ENCODE measurements around the gene IRAK4.

Gene IRAK4

DNA sequence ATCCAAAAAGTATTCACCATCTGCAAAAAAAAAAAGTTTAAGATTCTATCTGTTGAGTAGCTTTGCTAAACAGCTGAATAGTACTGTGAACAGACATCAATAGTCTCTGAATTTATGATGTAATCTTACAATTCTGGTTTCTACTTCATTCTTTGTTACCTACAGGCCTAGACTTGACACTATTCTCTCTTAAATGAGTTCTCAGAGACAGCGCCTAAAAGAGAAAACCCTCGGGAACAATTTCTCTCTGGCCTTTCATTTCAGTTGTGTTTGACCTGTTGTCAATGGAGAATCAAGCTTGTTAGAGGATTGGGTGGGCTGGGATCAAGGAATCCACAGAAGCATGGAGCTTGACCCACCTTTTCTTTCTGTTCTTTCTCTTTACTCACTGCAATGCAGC, 53.3 kb downstream of the IRAK4 start:
- H3K9me3 ChIP-seq (ENCODE audit: control insufficient read depth, low read length): no peaks in the 10 kb centered on the region
- DNase-seq (ENCODE audit: low read depth): no peak
- no peaks in the 10 kb centered on the region for H3K27me3 ChIP-seq (replicated peaks; ENCODE audit: control insufficient read depth, insufficient read depth, low read length)
- H3K36me3 ChIP-seq (ENCODE audit: control insufficient read depth, insufficient read depth, low read length, severe bottlenecking): no peaks in the 10 kb centered on the region
- H3K4me1 ChIP-seq (ENCODE audit: control insufficient read depth, insufficient read depth, low read length): peaks cover 6% of the 10 kb centered on the region
- no peak overlapping the region for H3K9ac ChIP-seq (ENCODE audit: low read length)
- no peak overlapping the region for H3K4me3 ChIP-seq (ENCODE audit: low read length)

DNA sequence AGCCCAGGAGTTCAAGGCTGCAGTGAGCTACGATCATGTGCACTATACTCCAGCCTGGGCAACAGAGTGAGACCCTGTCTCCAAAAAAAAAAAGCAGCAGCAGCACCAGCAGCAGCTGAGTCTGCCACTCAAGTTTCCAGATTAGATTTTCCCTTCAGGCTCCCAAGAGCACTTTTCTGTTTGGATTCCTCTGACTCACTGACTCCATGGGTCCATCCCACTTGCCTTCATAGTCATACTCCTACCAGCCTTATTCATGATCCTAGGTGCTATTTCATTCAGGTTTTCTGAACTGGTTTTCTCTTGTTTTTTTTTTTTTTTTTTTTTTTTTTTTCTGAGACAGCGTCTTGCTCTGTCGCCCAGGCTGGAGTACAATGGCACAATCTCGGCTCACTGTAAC, 54.2 kb downstream of the IRAK4 start:
- H3K27me3 ChIP-seq (replicated peaks; ENCODE audit: control insufficient read depth, insufficient read depth, low read length): no peaks in the 10 kb centered on the region
- DNase-seq (ENCODE audit: low read depth): no peak
- H3K36me3 ChIP-seq (ENCODE audit: control insufficient read depth, insufficient read depth, low read length, severe bottlenecking): no peaks in the 10 kb centered on the region
- no peak overlapping the region for H3K9ac ChIP-seq (ENCODE audit: low read length)
- no peak overlapping the region for H3K4me3 ChIP-seq (ENCODE audit: low read length)
- no peaks in the 10 kb centered on the region for H3K9me3 ChIP-seq (ENCODE audit: control insufficient read depth, low read length)
- H3K4me1 ChIP-seq (ENCODE audit: control insufficient read depth, insufficient read depth, low read length): no peaks in the 10 kb centered on the region

DNA sequence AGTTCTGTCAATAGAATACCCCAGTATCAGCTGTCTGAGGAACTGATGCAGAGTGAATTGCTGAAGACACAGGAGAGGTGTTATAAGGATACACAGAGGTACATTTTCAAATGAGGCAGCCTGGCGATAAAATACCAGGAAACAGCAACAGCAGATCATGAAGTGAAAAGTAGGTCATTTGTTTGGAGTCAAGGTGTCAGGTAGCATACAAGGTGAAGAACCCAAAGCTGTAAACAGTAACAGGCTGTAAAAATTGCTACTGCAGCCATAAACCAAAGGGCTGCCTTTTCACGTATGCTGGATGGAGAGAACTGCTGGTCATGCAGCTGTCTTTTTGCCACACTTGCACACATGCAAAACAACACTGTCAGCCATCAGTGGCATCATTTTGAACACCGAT, 56.7 kb downstream of the IRAK4 start:
- no peak overlapping the region for H3K4me3 ChIP-seq (ENCODE audit: low read length)
- no peaks in the 10 kb centered on the region for H3K9me3 ChIP-seq (ENCODE audit: control insufficient read depth, low read length)
- no peaks in the 10 kb centered on the region for H3K4me1 ChIP-seq (ENCODE audit: control insufficient read depth, insufficient read depth, low read length)
- H3K9ac ChIP-seq (ENCODE audit: low read length): no peak overlapping the region
- H3K27me3 ChIP-seq (replicated peaks; ENCODE audit: control insufficient read depth, insufficient read depth, low read length): no peaks in the 10 kb centered on the region
- no peak for DNase-seq (ENCODE audit: low read depth)
- H3K36me3 ChIP-seq (ENCODE audit: control insufficient read depth, insufficient read depth, low read length, severe bottlenecking): no peaks in the 10 kb centered on the region

DNA sequence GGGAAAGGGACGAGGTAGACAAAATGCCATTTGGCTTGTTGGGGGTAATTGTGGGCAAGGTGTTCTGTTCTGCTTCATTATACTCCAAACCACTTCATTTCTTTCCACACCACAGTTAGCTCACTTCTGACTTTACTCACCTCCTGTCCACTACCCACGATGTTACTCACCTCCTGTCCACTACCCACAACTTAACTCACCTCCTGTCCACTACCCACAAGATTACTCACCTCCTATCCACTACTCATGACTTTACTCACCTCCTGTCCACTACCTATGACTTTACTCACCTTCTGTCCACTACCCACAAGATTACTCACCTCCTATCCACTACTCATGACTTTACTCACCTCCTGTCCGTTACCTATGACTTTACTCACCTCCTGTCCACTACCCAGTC, 57.4 kb downstream of the IRAK4 start:
- H3K9me3 ChIP-seq (ENCODE audit: control insufficient read depth, low read length): no peaks in the 10 kb centered on the region
- H3K4me3 ChIP-seq (ENCODE audit: low read length): no peak overlapping the region
- no peaks in the 10 kb centered on the region for H3K4me1 ChIP-seq (ENCODE audit: control insufficient read depth, insufficient read depth, low read length)
- no peaks in the 10 kb centered on the region for H3K36me3 ChIP-seq (ENCODE audit: control insufficient read depth, insufficient read depth, low read length, severe bottlenecking)
- H3K27me3 ChIP-seq (replicated peaks; ENCODE audit: control insufficient read depth, insufficient read depth, low read length): no peaks in the 10 kb centered on the region
- no peak for DNase-seq (ENCODE audit: low read depth)
- no peak overlapping the region for H3K9ac ChIP-seq (ENCODE audit: low read length)

DNA sequence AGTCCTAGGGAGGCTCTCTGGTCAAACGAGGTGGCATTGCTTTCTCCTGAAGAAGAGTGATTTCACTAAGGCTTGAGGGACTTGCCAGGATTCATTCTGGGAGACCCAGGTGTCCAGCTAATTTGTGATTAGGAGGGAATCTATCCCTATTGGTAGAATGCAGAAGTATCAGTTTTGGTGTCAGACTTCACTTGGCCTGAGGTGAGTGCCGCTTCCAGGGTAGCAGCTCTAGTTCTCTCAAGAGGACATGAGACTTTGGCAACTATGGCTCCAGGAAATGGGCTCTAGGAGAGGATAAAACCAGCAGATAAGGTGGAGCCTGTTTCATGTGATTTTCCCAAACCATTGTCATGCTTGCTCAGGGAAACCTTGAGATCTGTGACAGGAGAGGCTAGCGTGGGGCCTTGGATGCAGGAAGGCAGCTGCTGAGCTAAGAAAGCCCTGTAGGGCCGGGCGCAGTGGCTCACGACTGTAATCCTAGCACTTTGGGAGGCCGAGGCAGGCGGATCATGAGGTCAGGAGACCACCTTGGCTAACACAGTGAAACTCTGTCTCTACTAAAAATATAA, 65.5 kb downstream of the IRAK4 start:
- Histone ChIP-seq H3K9ac (ENCODE audit: low read length) (no peak overlapping the region), H3K36me3 (ENCODE audit: control insufficient read depth, insufficient read depth, low read length, severe bottlenecking) (no peaks in the 10 kb centered on the region), H3K9me3 (ENCODE audit: control insufficient read depth, low read length) (no peaks in the 10 kb centered on the region), H3K4me1 (ENCODE audit: control insufficient read depth, insufficient read depth, low read length) (peaks cover 2% of the 10 kb centered on the region), H3K4me3 (ENCODE audit: low read length) (no peak overlapping the region), H3K27me3 (replicated peaks; ENCODE audit: control insufficient read depth, insufficient read depth, low read length) (no peaks in the 10 kb centered on the region)
- DNase-seq (ENCODE audit: low read depth): no peak

DNA sequence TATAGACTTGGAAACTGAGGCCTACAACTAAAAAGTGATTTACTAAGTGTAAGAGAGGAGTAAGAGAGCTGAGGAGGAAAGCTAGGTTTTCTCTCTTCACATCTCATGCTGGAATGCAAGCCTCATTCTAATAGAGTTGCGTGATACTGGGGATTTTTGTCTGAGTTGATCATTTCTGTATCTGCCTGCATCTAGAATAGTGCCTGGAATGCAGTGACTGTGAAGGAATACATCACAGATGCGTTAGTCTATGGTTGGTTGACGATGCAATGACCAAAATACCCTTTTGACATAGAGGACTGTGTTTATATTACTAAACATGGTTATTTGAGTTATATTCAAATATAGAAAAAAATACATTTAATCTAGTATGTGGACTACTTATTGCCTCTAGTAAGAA, 67.9 kb downstream of the IRAK4 start:
- no peaks in the 10 kb centered on the region for H3K36me3 ChIP-seq (ENCODE audit: control insufficient read depth, insufficient read depth, low read length, severe bottlenecking)
- no peak overlapping the region for H3K9ac ChIP-seq (ENCODE audit: low read length)
- peaks cover 6% of the 10 kb centered on the region for H3K4me1 ChIP-seq (ENCODE audit: control insufficient read depth, insufficient read depth, low read length)
- H3K4me3 ChIP-seq (ENCODE audit: low read length): no peak overlapping the region
- peak; percentile 51 for DNase-seq (ENCODE audit: low read depth)
- H3K27me3 ChIP-seq (replicated peaks; ENCODE audit: control insufficient read depth, insufficient read depth, low read length): no peaks in the 10 kb centered on the region
- H3K9me3 ChIP-seq (ENCODE audit: control insufficient read depth, low read length): no peaks in the 10 kb centered on the region

DNA sequence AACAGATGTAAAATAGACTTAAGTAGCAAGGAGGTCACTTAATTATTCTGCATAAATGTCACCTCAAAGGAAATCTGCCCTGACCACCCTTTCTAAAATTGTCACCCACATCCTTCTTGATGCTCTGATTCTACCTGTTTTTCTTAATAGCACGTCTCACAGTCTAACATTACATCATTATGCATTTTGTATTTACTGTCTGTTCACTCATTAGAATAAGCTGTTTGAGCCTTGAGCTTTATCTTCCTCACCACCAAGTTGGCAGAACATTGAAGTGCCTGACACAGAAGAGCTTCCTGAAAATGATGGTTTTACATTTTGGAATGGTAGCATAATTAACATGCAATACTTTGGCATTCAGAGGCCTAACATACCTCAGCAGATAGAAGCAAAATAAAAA, 68.3 kb downstream of the IRAK4 start:
- Histone ChIP-seq H3K9ac (ENCODE audit: low read length) (no peak overlapping the region), H3K4me3 (ENCODE audit: low read length) (no peak overlapping the region), H3K27me3 (replicated peaks; ENCODE audit: control insufficient read depth, insufficient read depth, low read length) (no peaks in the 10 kb centered on the region), H3K4me1 (ENCODE audit: control insufficient read depth, insufficient read depth, low read length) (peaks cover 6% of the 10 kb centered on the region), H3K36me3 (ENCODE audit: control insufficient read depth, insufficient read depth, low read length, severe bottlenecking) (no peaks in the 10 kb centered on the region), H3K9me3 (ENCODE audit: control insufficient read depth, low read length) (no peaks in the 10 kb centered on the region)
- no peak for DNase-seq (ENCODE audit: low read depth)

DNA sequence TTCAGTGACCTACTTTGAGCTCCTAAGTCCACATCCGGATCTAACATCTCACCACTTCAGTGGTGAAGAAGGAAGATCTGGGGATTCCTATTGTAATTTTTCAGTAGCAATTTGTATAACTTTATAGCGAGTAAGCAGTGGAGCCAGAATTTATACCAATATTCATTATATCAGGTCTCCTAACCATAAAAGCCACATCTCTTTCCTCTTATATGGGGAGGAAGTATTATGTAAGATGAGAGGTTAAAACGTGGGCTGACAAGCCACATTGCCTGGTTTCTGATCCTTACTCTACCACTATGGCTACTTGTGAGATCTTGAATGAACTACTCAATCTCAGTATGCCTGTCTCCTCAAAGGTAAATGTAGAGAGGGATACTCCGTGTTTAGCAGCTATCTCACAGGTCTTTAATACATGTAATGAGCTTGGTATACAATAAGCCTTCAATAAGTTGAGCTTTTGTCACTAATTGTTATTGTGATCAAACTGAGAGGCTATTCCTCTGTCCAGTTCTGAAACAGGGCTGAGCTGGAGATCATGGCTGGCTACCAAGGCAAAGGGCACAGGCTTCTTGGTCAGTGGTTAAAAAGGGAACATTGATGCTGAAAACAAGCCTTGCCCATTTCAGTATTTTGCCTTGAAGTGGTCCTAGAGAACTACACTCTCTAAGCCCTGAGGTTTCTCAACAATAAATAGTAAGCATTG, 73.9 kb downstream of the IRAK4 start:
- Histone ChIP-seq H3K4me1 (ENCODE audit: control insufficient read depth, insufficient read depth, low read length) (peaks cover 20% of the 10 kb centered on the region), H3K4me3 (ENCODE audit: low read length) (no peak overlapping the region), H3K36me3 (ENCODE audit: control insufficient read depth, insufficient read depth, low read length, severe bottlenecking) (no peaks in the 10 kb centered on the region), H3K27me3 (replicated peaks; ENCODE audit: control insufficient read depth, insufficient read depth, low read length) (no peaks in the 10 kb centered on the region), H3K9me3 (ENCODE audit: control insufficient read depth, low read length) (no peaks in the 10 kb centered on the region), H3K9ac (ENCODE audit: low read length) (no peak overlapping the region)
- no peak for DNase-seq (ENCODE audit: low read depth)

DNA sequence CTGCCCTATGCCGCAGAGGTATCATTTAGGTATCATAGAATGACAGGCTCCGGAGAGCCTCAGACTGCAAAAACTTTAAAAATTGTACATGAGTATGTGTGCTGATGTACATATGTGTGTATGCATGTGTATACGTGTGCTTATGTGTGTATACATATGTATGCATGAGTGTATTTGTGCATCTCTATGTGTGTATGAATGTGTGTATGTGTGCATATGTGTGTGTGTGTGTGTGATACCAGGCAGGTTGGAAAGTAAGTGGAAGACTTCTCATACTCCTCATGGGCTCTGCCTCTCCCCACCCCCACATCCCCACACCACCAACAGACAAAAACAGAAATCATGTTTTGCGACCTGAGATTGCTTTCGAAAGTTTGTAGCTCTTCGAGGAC, 76.5 kb downstream of the IRAK4 start:
- Histone ChIP-seq H3K36me3 (ENCODE audit: control insufficient read depth, insufficient read depth, low read length, severe bottlenecking) (no peaks in the 10 kb centered on the region), H3K9me3 (ENCODE audit: control insufficient read depth, low read length) (no peaks in the 10 kb centered on the region), H3K4me1 (ENCODE audit: control insufficient read depth, insufficient read depth, low read length) (peaks cover 13% of the 10 kb centered on the region), H3K4me3 (ENCODE audit: low read length) (peak overlapping the region; percentile 95), H3K27me3 (replicated peaks; ENCODE audit: control insufficient read depth, insufficient read depth, low read length) (no peaks in the 10 kb centered on the region), H3K9ac (ENCODE audit: low read length) (peak overlapping the region; percentile 95)
- no peak for DNase-seq (ENCODE audit: low read depth)

DNA sequence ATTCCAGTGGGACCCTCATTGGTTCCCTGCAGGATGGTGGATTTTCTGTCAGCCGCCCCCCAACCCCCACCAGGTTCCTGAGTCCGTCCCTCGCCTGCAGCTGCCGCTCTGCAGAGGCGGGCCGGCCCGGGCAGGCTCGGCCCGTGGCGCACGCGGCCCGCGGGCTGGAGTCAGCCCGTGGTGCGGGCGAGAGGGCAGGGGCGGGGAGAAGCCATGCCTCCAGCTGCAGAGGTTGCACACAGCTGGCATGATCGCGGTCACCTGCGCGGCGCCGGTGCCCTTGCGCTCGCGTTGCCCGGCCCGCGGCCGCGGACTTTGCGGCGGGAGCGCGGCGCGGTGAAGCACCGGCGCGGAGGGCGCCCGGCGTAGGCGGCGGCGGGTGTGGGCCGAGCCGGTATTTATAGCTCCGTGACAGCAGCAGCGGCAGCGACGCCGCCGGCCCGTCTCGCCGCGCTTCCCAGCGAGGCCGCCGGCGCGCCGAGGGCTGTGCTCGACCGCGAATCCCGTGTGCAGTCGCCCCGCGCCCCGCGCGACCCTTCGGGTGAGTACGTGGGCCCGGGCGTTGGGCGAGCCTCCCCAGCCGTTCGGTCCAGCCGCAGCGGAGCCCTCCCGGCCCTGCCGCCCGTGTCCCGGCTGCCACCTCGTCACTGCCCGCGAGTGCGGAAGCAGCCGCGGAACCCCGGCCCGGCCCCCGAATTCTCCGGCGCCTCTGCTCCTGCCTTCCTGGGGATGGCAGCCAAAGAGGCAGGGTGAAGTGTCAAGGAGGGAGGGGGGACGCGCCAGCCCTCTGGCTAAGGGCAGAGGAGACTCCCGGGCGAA, 77.1 kb downstream of the IRAK4 start, which contains the start of gene TMEM117:
TSS of gene TMEM117 (plus strand) at position 426 of the 819 bp plus-strand sequence.
- no peaks in the 10 kb centered on the region for H3K27me3 ChIP-seq (replicated peaks; ENCODE audit: control insufficient read depth, insufficient read depth, low read length)
- H3K4me3 ChIP-seq (ENCODE audit: low read length): peak within 1 kb of the TSS; percentile 95
- DNase-seq (ENCODE audit: low read depth): peak; percentile 78
- H3K9ac ChIP-seq (ENCODE audit: low read length): peak within 1 kb of the TSS; percentile 95
- peaks cover 13% of the 10 kb centered on the region for H3K4me1 ChIP-seq (ENCODE audit: control insufficient read depth, insufficient read depth, low read length)
- no peaks in the 10 kb centered on the region for H3K9me3 ChIP-seq (ENCODE audit: control insufficient read depth, low read length)
- no peaks in the 10 kb centered on the region for H3K36me3 ChIP-seq (ENCODE audit: control insufficient read depth, insufficient read depth, low read length, severe bottlenecking)

DNA sequence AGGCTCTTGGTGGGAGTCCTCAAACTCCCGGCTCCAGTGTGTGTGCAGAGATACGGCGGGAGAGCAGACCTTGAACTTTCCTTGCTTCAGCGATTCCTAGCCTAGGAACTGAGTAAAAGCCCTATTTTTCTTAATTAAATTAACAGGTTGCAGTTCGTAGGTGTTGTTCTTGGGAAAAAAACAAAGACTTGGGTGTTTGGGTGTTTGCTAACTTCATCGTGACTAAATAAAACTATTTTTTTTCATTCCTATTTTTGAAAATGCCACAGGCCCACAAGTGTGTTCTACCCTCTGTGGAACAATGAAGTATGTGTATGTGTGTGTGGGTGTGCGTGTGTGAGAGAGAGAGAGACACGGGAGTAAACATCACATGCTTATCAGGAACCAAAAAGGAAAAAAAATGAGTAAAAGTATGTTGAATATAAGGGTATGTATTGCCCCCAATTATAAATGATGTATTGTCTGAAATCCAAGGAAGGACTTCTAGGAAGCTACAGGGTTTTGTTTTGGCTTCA, 77.8 kb downstream of the IRAK4 start:
- H3K36me3 ChIP-seq (ENCODE audit: control insufficient read depth, insufficient read depth, low read length, severe bottlenecking): no peaks in the 10 kb centered on the region
- DNase-seq (ENCODE audit: low read depth): peak; percentile 61
- no peaks in the 10 kb centered on the region for H3K27me3 ChIP-seq (replicated peaks; ENCODE audit: control insufficient read depth, insufficient read depth, low read length)

More for the DNA sequence above, 77.8 kb downstream of the IRAK4 start:
- Histone ChIP-seq H3K9ac (ENCODE audit: low read length) (peak overlapping the region; percentile 95), H3K4me3 (ENCODE audit: low read length) (peak overlapping the region; percentile 95), H3K4me1 (ENCODE audit: control insufficient read depth, insufficient read depth, low read length) (peaks cover 13% of the 10 kb centered on the region), H3K9me3 (ENCODE audit: control insufficient read depth, low read length) (no peaks in the 10 kb centered on the region)
